Limb (tissue), 2 donors: Measurements from ENCODE around the gene SUSD6.
"Not testable (repeated sequence)": the region's sequence is repeated elsewhere in the genome, so short reads cannot be mapped to it uniquely, and the experiment has no call there.

ENCODE experiments used
- DNase-seq, 2 donors: peaks; one replicate each; pipeline ENCODE4 v3.0.0-alpha.2; 2016; ENCODE audit errors: extremely low spot score in 2 of 2

Gene SUSD6

GRCh38 chr14:69591317-69591716 lies 20.1 kb upstream of the SUSD6 start:
- no peak for DNase-seq

- DNase-seq: peak; percentile 91 to 93
Measured at GRCh38 chr14:69593018-69593677, 18.2 kb upstream of the SUSD6 start.

GRCh38 chr14:69594846-69595245 lies 16.6 kb upstream of the SUSD6 start:
- DNase-seq: no peak

GRCh38 chr14:69595336-69595735 lies 16.1 kb upstream of the SUSD6 start:
- no peak for DNase-seq

GRCh38 chr14:69599431-69599830 lies 12.0 kb upstream of the SUSD6 start:
- DNase-seq: not testable (repeated sequence)

GRCh38 chr14:69600304-69600891 lies 11.0 kb upstream of the SUSD6 start:
- no peak for DNase-seq

- DNase-seq: no peak
Measured at GRCh38 chr14:69605738-69606137, 5.7 kb upstream of the SUSD6 start.

GRCh38 chr14:69606258-69607184 lies 4.9 kb upstream of the SUSD6 start:
- no peak for DNase-seq

- DNase-seq: peak in 1 of 2 donors; percentile 42
Measured at GRCh38 chr14:69610020-69610873, 1.1 kb upstream of the SUSD6 start.

GRCh38 chr14:69610874-69611171 lies 573 bp upstream of the SUSD6 start:
- no peak for DNase-seq

GRCh38 chr14:69612014-69612782 lies 802 bp downstream of the SUSD6 start:
- DNase-seq: peak in 1 of 2 donors; percentile 65

- peak in 1 of 2 donors; percentile 34 for DNase-seq
Measured at GRCh38 chr14:69612783-69613130, 1.4 kb downstream of the SUSD6 start.

- DNase-seq: no peak
Measured at GRCh38 chr14:69613312-69614073, 2.1 kb downstream of the SUSD6 start.

- no peak for DNase-seq
Measured at GRCh38 chr14:69614592-69614991, 3.2 kb downstream of the SUSD6 start.

- no peak for DNase-seq
Measured at GRCh38 chr14:69615121-69615495, 3.7 kb downstream of the SUSD6 start.

GRCh38 chr14:69615496-69616407 lies 4.4 kb downstream of the SUSD6 start:
- peak in 1 of 2 donors; percentile 72 for DNase-seq

- no peak for DNase-seq
Measured at GRCh38 chr14:69616408-69616773, 5.0 kb downstream of the SUSD6 start.

- DNase-seq: no peak
Measured at GRCh38 chr14:69617796-69618195, 6.4 kb downstream of the SUSD6 start.

- DNase-seq: no peak
Measured at GRCh38 chr14:69619012-69619411, 7.6 kb downstream of the SUSD6 start.
